Measurements from ENCODE around the gene STK35.
"Not testable (repeated sequence)": the region's sequence is repeated elsewhere in the genome, so short reads cannot be mapped to it uniquely, and the experiment has no call there.

Gene STK35

DNA sequence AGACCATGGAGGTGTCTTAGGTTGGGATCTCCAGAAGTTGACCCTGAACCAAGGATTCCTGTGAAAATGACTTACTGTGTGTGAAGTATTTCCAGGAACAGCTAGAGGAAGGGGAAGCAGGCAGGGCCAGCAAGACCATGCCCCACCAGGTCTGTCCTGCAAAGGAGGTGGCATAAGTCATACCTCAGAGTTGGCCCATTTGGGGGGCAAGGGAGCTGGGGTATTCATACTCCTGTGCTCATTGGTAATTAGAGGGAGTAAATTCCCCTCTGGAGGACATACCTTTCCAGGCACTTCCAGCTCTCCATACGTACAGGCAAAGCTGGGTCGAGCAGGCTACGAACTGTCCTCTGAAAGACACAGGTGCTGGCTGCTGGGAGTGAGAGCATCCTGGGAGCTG lies 72.4 kb downstream of the STK35 start:
- no peak for DNase-seq (ENCODE audit: low read depth)
- no peak overlapping the region for H3K4me3 ChIP-seq (ENCODE audit: low read depth, low read length)

DNA sequence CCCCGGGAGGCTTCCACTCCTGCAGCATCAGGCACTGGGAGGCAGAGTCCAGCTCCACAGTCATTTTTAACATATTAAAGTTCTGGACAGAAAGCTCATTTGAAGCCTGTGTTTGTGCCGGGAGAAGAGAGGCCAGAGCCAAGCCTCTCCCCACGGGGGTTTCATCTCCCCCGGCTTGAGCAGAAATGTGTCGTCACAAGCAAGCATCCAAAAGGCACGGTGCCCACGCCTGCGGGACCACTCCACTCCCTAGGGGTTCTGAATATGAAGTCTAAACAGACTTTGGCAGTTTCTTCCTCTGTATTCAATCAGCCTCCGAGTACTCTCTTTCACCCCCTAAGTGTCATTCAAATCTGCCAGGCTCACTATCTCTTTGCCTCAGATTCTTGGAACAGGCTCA lies 75.3 kb downstream of the STK35 start:
- no peak for DNase-seq (ENCODE audit: low read depth)
- H3K4me3 ChIP-seq (ENCODE audit: low read depth, low read length) = no peak overlapping the region

DNA sequence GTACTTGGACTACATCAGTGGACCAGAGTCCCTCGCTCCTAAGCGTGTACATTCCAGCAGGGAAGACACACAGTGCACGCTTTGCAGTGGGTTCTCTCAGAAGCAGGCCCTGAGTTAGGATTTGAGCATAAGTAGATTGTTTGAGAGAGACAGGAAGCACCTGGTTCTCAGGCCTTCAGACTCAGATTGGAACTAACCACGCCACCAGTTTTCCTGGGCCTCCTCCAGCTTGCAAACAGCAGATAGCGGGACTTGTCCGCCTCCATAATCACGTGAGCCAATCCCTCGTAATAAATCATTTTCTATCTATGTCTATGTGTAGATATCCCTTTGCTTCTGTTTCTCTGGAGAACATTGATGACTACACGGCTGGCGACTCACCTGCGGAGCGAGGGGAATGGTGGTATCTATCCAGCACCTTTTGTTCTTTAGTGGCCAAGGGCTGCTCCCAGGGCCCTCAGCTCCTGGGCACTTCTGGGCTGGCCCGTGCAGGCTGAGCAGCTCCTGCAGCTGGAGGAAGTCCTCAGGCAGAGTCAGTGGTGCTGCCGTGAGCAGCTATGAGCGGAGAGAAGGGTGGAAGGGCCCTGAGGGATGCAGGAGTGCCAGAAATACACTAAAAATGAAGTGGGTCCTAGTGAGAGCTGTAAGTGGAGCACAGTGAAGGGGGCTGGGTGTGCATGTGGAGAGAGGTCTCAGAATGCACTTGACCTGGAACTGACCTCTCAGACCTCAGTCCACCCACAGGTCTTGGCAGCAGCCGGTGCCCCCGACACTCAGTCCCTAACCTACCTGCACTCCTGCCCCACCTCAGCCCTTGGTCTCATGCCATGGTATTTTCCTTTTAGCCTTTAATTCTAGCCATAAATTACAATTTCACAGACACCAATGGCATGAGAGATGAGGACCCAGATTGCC lies 76.9 kb downstream of the STK35 start:
- H3K4me3 ChIP-seq (ENCODE audit: low read depth, low read length) = no peak overlapping the region
- no peak for DNase-seq (ENCODE audit: low read depth)

DNA sequence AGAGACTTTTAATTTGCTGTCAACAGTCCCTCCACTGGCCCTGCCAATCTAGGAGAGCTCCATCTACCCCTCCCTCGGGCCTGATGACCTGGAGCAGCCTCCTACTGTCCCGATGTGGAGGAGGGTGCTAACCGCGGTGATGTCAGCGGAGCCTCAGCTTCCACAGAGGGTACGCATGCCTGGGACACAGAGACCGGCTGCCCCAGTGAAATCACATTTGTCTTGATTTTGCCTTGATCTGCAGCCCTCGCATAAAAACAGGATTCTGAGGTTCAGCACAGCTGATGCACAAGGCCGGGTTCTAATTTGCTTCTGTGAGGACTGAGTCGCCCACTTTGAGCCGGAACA lies 77.6 kb downstream of the STK35 start:
- no peak overlapping the region for H3K4me3 ChIP-seq (ENCODE audit: low read depth, low read length)
- DNase-seq (ENCODE audit: low read depth) = no peak

DNA sequence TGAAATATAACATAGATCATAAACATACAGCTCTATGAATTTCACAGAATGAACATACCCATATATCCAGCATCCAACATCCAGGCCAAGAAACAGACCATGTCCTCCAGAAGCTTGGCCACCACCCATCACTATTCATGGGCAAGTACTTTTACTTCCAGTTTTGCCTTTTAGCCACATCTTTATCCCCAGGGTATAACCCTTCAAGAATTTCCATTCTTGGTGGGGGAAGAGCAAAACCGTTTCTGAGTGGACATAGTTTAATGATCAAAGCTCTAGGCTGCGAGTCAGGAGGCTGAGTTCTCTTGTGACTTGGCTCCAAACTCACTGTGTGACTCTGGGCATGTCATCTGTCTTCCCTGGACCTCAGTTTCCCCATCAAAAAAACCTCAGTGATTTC lies 78.3 kb downstream of the STK35 start:
- H3K4me3 ChIP-seq (ENCODE audit: low read depth, low read length) = no peak overlapping the region
- no peak for DNase-seq (ENCODE audit: low read depth)

DNA sequence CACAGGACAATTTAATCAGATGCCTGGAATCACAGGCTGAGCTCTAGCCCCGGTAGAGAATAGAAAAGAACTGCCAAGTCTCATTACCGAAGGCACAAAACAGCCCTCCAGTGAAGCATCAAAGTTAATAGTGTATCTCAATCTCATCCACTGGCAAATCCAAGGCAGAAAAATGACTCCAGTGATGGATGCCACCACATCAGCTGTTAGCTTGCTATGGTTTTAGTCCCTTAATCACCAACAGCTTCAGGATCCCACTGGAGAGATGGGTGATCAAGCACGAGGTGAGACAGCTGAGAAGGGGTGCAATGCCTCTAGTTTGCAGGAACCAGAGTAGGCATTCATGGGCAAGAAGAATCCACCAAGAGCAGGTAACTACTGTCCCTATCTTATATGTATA lies 81.8 kb downstream of the STK35 start:
- DNase-seq (ENCODE audit: low read depth) = no peak

DNA sequence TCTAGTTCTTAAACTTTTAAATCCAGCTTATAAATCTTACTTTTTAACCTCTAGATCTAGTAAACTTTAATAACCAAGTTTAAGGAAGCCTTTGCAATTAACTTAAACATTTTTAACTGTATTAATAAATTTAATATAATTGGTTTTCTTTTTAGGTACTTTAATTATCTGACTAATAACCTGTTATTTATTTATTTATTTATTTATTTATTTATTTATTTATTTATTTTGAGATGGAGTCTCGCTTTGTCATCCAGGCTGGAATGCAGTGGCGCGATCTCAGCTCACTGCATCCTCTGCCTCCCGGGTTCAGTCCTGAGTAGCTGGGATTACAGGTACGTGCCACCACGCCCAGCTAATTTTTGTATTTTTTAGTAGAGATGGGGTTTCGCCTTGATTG lies 83.3 kb downstream of the STK35 start:
- not testable (repeated sequence) for H3K4me3 ChIP-seq (ENCODE audit: low read depth, low read length); DNase-seq (ENCODE audit: low read depth)

More for the DNA sequence above, 81.8 kb downstream of the STK35 start:
- no peak overlapping the region for H3K4me3 ChIP-seq (ENCODE audit: low read depth, low read length)

DNA sequence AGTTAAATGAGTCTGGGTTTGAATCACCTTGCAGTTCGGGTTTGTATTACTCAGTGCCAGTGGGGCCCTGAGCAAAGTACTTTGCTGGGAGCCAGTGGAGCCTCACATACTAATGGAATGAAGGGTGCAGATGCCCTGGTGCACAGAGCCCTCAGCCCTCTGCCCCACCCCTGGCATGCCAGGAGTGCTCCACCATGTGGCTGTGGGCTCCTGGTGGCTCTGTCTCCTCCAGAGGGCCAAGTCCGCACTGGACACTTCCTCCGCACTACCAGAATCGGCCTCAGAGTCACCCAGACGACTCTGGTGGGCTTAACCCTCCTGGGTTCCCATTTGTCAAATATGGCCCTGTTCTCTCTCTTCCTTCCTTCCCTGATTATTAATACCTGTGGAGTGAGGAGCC lies 94.0 kb downstream of the STK35 start:
- H3K4me3 ChIP-seq (ENCODE audit: low read depth, low read length) = no peak overlapping the region
- no peak for DNase-seq (ENCODE audit: low read depth)

DNA sequence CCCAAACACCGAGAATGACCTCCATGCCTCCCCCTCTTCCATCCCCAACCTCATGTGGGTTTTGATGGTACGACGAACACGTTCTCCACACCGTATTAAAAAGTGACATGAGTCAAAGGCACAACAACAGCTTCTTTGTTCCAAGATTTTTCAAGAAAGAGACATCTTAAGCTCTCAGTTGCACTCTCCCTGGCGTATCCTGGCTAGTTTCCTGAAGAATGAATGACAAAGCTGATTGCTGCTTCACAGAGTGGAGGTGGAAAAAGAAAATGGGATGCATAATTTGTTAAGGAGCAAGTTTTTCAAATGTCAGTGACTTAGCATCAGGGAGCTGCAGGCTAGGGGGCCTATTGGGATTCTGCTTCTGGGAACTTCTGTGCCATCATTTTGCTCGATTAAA lies 95.5 kb downstream of the STK35 start:
- no peak overlapping the region for H3K4me3 ChIP-seq (ENCODE audit: low read depth, low read length)
- DNase-seq (ENCODE audit: low read depth) = no peak
